ENCODE measurements around the gene ARHGDIG.

Gene ARHGDIG

GRCh38 chr16:268141-269053, 12.0 kb upstream of the ARHGDIG start:
- Histone ChIP-seq H3K36me3 (peaks cover 4% of the 10 kb centered on the region; the same call in 1 of the 2 replicates), H3K27me3 (ENCODE audit: insufficient read depth, low read depth, severe bottlenecking) (no peaks in the 10 kb centered on the region), H3K4me3 (ENCODE audit: low read depth, low read length) (no peak overlapping the region), H3K27ac (no peak overlapping the region), H3K9me3 (ENCODE audit: severe bottlenecking) (no peaks in the 10 kb centered on the region)
- TF ChIP-seq CTCF (IDR thresholded peaks at IDR 0.05; ENCODE audit: low read depth, low read length) = no peak
- DNase-seq = no peak

- Histone ChIP-seq H3K27me3 (ENCODE audit: insufficient read depth, low read depth, severe bottlenecking) (no peaks in the 10 kb centered on the region), H3K4me3 (ENCODE audit: low read depth, low read length) (no peak overlapping the region), H3K36me3 (no peaks in the 10 kb centered on the region), H3K27ac (no peak overlapping the region), H3K9me3 (ENCODE audit: severe bottlenecking) (no peaks in the 10 kb centered on the region)
- TF ChIP-seq CTCF (IDR thresholded peaks at IDR 0.05; ENCODE audit: low read depth, low read length) = no peak
- DNase-seq = peak; percentile 6
Observed at GRCh38 chr16:269061-269796, 11.2 kb upstream of the ARHGDIG start.

- no peak overlapping the region for H3K27ac ChIP-seq
- no peak for TF ChIP-seq CTCF (IDR thresholded peaks at IDR 0.05; ENCODE audit: low read depth, low read length)
- H3K4me3 ChIP-seq (ENCODE audit: low read depth, low read length) = no peak overlapping the region
- no peak for DNase-seq
- H3K27me3 ChIP-seq (ENCODE audit: insufficient read depth, low read depth, severe bottlenecking) = no peaks in the 10 kb centered on the region
- no peaks in the 10 kb centered on the region for H3K9me3 ChIP-seq (ENCODE audit: severe bottlenecking)
- H3K36me3 ChIP-seq = no peaks in the 10 kb centered on the region
Observed at GRCh38 chr16:270381-271255, 9.8 kb upstream of the ARHGDIG start.

- no peak overlapping the region for H3K27ac ChIP-seq
- H3K9me3 ChIP-seq (ENCODE audit: severe bottlenecking) = no peaks in the 10 kb centered on the region
- no peak overlapping the region for H3K4me3 ChIP-seq (ENCODE audit: low read depth, low read length)
- no peaks in the 10 kb centered on the region for H3K27me3 ChIP-seq (ENCODE audit: insufficient read depth, low read depth, severe bottlenecking)
- no peak for DNase-seq
- 0 out of 2 replicates have a peak, but pooled peaks have one; percentile 14 for TF ChIP-seq CTCF (IDR thresholded peaks at IDR 0.05; ENCODE audit: low read depth, low read length)
- H3K36me3 ChIP-seq = no peaks in the 10 kb centered on the region
Observed at GRCh38 chr16:272633-273546, 7.5 kb upstream of the ARHGDIG start.

Data from WERI-Rb-1 (cell line).